ENCODE results near the gene MLLT1.

DNA sequence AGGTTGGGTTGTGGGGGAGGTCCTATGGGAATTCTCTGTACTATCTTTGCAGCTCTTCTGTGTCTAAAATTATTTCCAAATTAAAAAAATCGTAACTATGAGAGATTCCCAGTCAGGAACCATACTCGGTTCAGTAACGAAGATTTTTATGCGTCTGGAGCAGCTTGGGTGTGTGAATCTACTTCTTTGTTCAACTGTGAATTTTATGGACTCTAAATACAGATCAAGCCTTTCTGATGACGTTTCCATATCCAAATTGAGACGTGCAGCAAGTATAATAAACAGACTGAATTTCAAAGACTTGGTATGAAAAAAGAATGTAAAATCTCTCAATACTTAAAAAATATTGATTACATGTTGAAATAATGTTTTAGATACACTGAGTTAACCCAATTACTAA, 30.9 kb downstream of the MLLT1 start:
- TF ChIP-seq, protein P1, sequence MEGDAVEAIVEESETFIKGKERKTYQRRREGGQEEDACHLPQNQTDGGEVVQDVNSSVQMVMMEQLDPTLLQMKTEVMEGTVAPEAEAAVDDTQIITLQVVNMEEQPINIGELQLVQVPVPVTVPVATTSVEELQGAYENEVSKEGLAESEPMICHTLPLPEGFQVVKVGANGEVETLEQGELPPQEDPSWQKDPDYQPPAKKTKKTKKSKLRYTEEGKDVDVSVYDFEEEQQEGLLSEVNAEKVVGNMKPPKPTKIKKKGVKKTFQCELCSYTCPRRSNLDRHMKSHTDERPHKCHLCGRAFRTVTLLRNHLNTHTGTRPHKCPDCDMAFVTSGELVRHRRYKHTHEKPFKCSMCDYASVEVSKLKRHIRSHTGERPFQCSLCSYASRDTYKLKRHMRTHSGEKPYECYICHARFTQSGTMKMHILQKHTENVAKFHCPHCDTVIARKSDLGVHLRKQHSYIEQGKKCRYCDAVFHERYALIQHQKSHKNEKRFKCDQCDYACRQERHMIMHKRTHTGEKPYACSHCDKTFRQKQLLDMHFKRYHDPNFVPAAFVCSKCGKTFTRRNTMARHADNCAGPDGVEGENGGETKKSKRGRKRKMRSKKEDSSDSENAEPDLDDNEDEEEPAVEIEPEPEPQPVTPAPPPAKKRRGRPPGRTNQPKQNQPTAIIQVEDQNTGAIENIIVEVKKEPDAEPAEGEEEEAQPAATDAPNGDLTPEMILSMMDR (IDR thresholded peaks at IDR 0.05), result no peak
- TF ChIP-seq POLR2A (IDR thresholded peaks at IDR 0.05), result no peak

Measured in heart left ventricle (tissue), 13 donors.